Panc1 (cell line): ENCODE measurements around the gene ENPP7. TPM values are rescaled to one million over a fixed set of nuclear protein-coding genes. Genes with fewer than 3 reads are reported as not detected.

Source experiments
- ATAC-seq: fragments of 200-7000 bp; cut with Tn5 transposase; 2 replicates; pipeline ENCODE4 v1.9.1; 2020; ENCODE audit warnings: mild to moderate bottlenecking, moderate library complexity
- BruUV-seq: library from RNA; stranded (reverse); fragments of 400-500 nt; replicated peaks from 2 replicates; lab custom pipeline; 2021; lab: Mats Ljungman, UMichigan
- CTCF ChIA-PET: fragments of 300-600 bp; sonication (Branson Sonifier 250); formaldehyde crosslinking; loops from one replicate; lab custom pipeline; 2022; ENCODE audit warnings: antibody characterized with exemption; lab: Charles Lee
- POLR2A ChIA-PET: fragments of 300-600 bp; sonication (Branson Sonifier 250); formaldehyde crosslinking; loops from one replicate; lab custom pipeline; 2022; ENCODE audit warnings: antibody characterized with exemption; lab: Charles Lee
- DNase-seq: peaks from one replicate; pipeline ENCODE4 v3.0.0-alpha.2; 2010; ENCODE audit warnings: low read depth, low spot score
- H3K27ac ChIP-seq: 2 replicates; pipeline ENCODE4 v1.5.1; 2011; ENCODE audit warnings: mild to moderate bottlenecking, low read length, inconsistent platforms
- H3K27me3 ChIP-seq: fragments of 200-500 bp; sonication (Bioruptor generic); 2 replicates; pipeline ENCODE4 v1.6.0; 2014; ENCODE audit warnings: low read length, inconsistent platforms; ENCODE audit not compliant: control insufficient read depth, insufficient read depth
- H3K36me3 ChIP-seq: fragments of 200-500 bp; sonication (Bioruptor generic); 2 replicates; pipeline ENCODE4 v1.5.1; 2014; ENCODE audit warnings: inconsistent platforms, mild to moderate bottlenecking, low read length, moderate library complexity; ENCODE audit not compliant: control insufficient read depth, insufficient read depth
- H3K4me1 ChIP-seq: 2 replicates; pipeline ENCODE4 v1.5.1; 2011; ENCODE audit warnings: inconsistent platforms, mild to moderate bottlenecking, low read length, moderate library complexity; ENCODE audit not compliant: control insufficient read depth, insufficient read depth
- H3K4me3 ChIP-seq, 2 experiments: 2 replicates each; pipeline ENCODE4 v1.5.1; 2011 to 2012; ENCODE audit warnings: low read depth in 2 of 2, low read length in 2 of 2, mild to moderate bottlenecking in 2 of 2, inconsistent platforms in 1 of 2, moderate library complexity in 1 of 2
- H3K9me3 ChIP-seq: fragments of 200-500 bp; sonication (Bioruptor generic); 2 replicates; pipeline ENCODE4 v1.5.1; 2014; ENCODE audit warnings: low read depth, mild to moderate bottlenecking, inconsistent platforms, low read length, moderate library complexity; ENCODE audit not compliant: control insufficient read depth, insufficient read depth
- POLR2AphosphoS5 ChIP-seq: IDR thresholded peaks from 2 replicates; pipeline ENCODE4 v1.6.1; 2012; ENCODE audit warnings: mild to moderate bottlenecking, low read depth, low read length, moderate library complexity
- REST ChIP-seq, 2 experiments: IDR thresholded peaks; 2 replicates each; pipeline ENCODE4 v1.6.1; 2011 to 2012; ENCODE audit warnings: low read depth in 2 of 2, control low read depth in 1 of 2, low read length in 1 of 2, mild to moderate bottlenecking in 1 of 2, moderate library complexity in 1 of 2; ENCODE audit not compliant: insufficient read depth in 1 of 2
- SIN3A ChIP-seq: IDR thresholded peaks from 2 replicates; pipeline ENCODE4 v1.6.1; 2012; ENCODE audit warnings: low read depth, mild to moderate bottlenecking, low read length, moderate library complexity, borderline replicate concordance; ENCODE audit not compliant: insufficient read depth
- TCF7L2 ChIP-seq: IDR thresholded peaks from 2 replicates; pipeline ENCODE4 v1.6.1; 2011; ENCODE audit warnings: mild to moderate bottlenecking, low read depth, low read length, inconsistent platforms
- in situ Hi-C: cut with HindIII; loops from 2 replicates; pipeline ENCODE4 v1.10.0; 2016; ENCODE audit warnings: low sequenced_read_pairs, low pct_unique_long_range_greater_than_20kb
- intact Hi-C: fragments of 100-400 bp; cut with micrococcal nuclease; formaldehyde crosslinking; loops from one replicate; pipeline ENCODE4 v1.10.0; 2022; ENCODE audit not compliant: unreplicated experiment
- total RNA-seq: library from RNA; stranded (reverse); gene quantifications from one replicate; pipeline ENCODE4 v1.2.1, GENCODE V29; 2021; ENCODE audit not compliant: unreplicated experiment
- TF ChIP-seq, protein P1 (sequence below): fragments of 450-650 bp; IDR thresholded peaks from 2 replicates; pipeline ENCODE4 v1.5.1; 2017; ENCODE audit warnings: mild to moderate bottlenecking

The ENPP7 gene
- total RNA-seq, 1 experiment from 2014 or later, result not detected

DNA sequence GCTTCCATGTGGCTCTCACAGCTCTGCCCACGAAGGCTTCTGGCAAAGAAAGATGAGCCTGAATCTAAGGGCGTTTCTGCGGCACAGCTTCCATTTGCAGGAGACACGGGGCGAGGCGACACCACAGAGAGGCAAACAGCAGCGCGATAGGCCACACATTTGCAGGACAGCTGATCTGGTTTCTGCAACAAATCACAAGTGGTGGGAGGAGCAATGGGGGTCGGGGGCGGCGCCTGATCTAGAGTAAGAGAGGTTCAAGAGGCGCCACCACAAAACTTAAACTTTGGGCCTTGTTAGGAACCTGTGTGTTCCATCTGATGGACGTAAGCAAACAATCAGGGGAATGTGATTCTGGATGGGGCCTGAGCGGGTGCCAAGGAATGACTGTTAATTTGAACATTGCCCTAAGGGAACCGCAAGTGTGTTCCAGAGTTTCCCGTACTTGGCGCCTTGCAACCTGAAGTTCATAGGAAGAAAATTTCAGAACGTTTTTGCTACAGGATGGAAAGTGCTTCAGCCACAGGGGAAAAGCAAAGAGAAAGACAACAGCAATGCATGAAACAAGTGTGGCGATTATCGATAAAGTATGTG is 18.9 kb upstream of the ENPP7 start:
- Histone ChIP-seq H3K27ac (no peak overlapping the region), H3K4me1 (no peaks in the 10 kb centered on the region), H3K9me3 (no peaks in the 10 kb centered on the region), H3K36me3 (no peaks in the 10 kb centered on the region), H3K4me3 (no peak overlapping the region), H3K27me3 (no peaks in the 10 kb centered on the region)
- TF ChIP-seq POLR2AphosphoS5, result no peak
- TF ChIP-seq SIN3A, result no peak
- no peak for TF ChIP-seq REST (IDR thresholded peaks at IDR 0.05; ENCODE audit: insufficient read depth in 1 of 2, low read depth in 2 of 2, low read length in 1 of 2)
- TF ChIP-seq, protein P1, sequence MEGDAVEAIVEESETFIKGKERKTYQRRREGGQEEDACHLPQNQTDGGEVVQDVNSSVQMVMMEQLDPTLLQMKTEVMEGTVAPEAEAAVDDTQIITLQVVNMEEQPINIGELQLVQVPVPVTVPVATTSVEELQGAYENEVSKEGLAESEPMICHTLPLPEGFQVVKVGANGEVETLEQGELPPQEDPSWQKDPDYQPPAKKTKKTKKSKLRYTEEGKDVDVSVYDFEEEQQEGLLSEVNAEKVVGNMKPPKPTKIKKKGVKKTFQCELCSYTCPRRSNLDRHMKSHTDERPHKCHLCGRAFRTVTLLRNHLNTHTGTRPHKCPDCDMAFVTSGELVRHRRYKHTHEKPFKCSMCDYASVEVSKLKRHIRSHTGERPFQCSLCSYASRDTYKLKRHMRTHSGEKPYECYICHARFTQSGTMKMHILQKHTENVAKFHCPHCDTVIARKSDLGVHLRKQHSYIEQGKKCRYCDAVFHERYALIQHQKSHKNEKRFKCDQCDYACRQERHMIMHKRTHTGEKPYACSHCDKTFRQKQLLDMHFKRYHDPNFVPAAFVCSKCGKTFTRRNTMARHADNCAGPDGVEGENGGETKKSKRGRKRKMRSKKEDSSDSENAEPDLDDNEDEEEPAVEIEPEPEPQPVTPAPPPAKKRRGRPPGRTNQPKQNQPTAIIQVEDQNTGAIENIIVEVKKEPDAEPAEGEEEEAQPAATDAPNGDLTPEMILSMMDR, result no peak
- TF ChIP-seq TCF7L2, result no peak
- in situ Hi-C loops, result no loop called here
- POLR2A ChIA-PET, result no interaction called here
- intact Hi-C loops, result no loop called here
- CTCF ChIA-PET, result no interaction called here
- ATAC-seq (no peak), DNase-seq (no peak)
- BruUV-seq, result no TSS peak

GRCh38 chr17:79713391-79713790 is 17.4 kb upstream of the ENPP7 start:
- in situ Hi-C loops (no loop called here), intact Hi-C loops (no loop called here)
- Histone ChIP-seq H3K9me3 (no peaks in the 10 kb centered on the region), H3K27ac (no peak overlapping the region), H3K4me3 (no peak overlapping the region), H3K27me3 (no peaks in the 10 kb centered on the region), H3K4me1 (no peaks in the 10 kb centered on the region), H3K36me3 (no peaks in the 10 kb centered on the region)
- no TSS peak for BruUV-seq
- POLR2A ChIA-PET, result interaction anchor here (0.5 kb wide), 1 partner anchor 856 kb away, joined by 3 read pairs; no protein-coding TSS in a partner anchor
- CTCF ChIA-PET, result no interaction called here
- DNase-seq (no peak), ATAC-seq (no peak)
- TF ChIP-seq, protein P1, result no peak
- TF ChIP-seq TCF7L2 (no peak), SIN3A (no peak), REST (IDR thresholded peaks at IDR 0.05; ENCODE audit: insufficient read depth in 1 of 2, low read depth in 2 of 2, low read length in 1 of 2) (no peak), POLR2AphosphoS5 (no peak)
